Measurements from ENCODE around the gene IFITM1. TPM values are rescaled to one million over a fixed set of nuclear protein-coding genes. Genes with fewer than 3 reads are reported as not detected.

IFITM1 gene
- total and polyA plus RNA-seq, 2 of the 13 experiments (the other 11 are each of a cell fraction or from before 2014, with no cell fraction given): 0.38 to 11.1 TPM

GRCh38 chr11:334264-334994 lies 20.6 kb downstream of the IFITM1 start (continued):
- TF ChIP-seq, protein P1, sequence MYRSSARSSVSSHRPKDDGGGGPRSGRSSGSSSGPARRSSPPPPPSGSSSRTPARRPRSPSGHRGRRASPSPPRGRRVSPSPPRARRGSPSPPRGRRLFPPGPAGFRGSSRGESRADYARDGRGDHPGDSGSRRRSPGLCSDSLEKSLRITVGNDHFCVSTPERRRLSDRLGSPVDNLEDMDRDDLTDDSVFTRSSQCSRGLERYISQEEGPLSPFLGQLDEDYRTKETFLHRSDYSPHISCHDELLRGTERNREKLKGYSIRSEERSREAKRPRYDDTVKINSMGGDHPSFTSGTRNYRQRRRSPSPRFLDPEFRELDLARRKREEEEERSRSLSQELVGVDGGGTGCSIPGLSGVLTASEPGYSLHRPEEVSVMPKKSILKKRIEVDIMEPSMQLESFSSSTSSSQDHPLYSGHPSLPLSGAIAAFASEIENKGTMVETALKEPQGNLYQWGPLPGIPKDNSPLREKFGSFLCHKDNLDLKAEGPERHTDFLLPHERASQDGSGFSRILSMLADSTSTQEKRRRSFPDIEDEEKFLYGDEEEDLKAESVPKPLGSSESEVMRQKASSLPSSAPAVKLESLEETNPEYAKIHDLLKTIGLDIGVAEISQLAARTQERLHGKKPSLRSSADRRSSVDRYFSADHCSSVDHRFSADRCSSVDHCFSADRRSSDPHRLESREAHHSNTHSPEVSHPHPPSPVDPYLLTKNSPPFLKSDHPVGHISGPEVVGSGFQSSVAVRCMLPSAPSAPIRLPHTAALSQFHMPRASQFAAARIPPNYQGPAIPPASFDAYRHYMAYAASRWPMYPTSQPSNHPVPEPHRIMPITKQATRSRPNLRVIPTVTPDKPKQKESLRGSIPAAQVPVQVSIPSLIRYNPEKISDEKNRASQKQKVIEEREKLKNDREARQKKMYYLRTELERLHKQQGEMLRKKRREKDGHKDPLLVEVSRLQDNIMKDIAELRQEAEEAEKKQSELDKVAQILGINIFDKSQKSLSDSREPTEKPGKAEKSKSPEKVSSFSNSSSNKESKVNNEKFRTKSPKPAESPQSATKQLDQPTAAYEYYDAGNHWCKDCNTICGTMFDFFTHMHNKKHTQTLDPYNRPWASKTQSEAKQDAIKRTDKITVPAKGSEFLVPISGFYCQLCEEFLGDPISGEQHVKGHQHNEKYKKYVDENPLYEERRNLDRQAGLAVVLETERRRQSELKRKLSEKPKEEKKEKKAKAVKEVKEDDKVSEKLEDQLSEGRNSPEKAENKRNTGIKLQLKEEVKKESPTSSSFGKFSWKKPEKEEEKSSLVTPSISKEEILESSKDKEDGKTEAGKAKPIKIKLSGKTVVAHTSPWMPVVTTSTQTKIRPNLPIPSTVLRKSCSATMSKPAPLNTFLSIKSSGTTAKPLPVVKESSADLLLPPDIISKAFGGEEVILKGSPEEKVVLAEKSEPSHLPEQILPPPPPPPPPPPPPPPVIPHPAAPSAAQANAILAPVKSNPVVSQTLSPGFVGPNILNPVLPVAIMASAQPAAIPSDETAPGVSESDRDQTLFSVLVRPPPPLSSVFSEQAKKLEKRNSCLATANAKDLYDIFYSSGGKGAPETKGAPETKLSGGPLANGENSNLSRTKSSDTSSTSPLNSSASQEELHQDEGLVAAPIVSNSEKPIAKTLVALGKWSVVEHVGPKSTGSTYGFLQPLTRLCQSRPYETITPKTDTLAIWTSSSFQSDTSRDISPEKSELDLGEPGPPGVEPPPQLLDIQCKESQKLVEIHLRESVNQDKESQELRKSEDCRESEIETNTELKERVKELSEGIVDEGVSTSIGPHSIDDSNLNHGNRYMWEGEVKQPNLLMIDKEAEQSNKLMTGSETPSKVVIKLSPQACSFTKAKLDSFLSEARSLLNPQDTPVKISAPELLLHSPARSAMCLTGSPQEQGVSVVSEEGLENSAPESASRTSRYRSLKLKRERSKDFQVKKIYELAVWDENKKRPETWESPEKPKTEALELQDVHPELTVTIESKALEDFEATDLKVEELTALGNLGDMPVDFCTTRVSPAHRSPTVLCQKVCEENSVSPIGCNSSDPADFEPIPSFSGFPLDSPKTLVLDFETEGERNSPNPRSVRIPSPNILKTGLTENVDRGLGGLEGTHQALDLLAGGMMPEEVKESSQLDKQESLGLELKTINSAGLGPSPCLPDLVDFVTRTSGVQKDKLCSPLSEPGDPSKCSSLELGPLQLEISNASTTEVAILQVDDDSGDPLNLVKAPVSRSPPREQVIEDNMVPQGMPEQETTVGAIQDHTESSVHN (CRISPR knock-in tag; IDR thresholded peaks at IDR 0.05): no peak
- no peak for TF ChIP-seq ZBTB7A (CRISPR knock-in tag; IDR thresholded peaks at IDR 0.05)
- no peak for TF ChIP-seq ZBTB20 (CRISPR knock-in tag; IDR thresholded peaks at IDR 0.05; ENCODE audit: borderline replicate concordance, low read depth)
